HepG2 (cell line): ENCODE results near the gene SERPINE2. TPM values are rescaled to one million over a fixed set of nuclear protein-coding genes. Genes with fewer than 3 reads are reported as not detected.

Source experiments
- AGO1 ChIP-seq: fragments of 200-400 bp; formaldehyde crosslinking; IDR thresholded peaks from 2 replicates; pipeline ENCODE4 v1.6.1; 2017; ENCODE audit warnings: mild to moderate bottlenecking, low read depth, low read length, moderate library complexity; ENCODE audit not compliant: poor library complexity, severe bottlenecking
- BCL6 ChIP-seq: IDR thresholded peaks from 2 replicates; pipeline ENCODE4 v1.6.1; 2016; ENCODE audit warnings: missing genetic modification reagents, missing compliant biosample characterization
- ERF ChIP-seq: IDR thresholded peaks from 2 replicates; pipeline ENCODE4 v1.6.1; 2018; ENCODE audit warnings: missing biosample characterization, missing genetic modification reagents
- GFI1 ChIP-seq: sonication (generic); formaldehyde crosslinking; IDR thresholded peaks from 2 replicates; pipeline ENCODE4 v1.5.0; 2020; ENCODE audit warnings: missing genetic modification reagents, mild to moderate bottlenecking, borderline replicate concordance
- HES4 ChIP-seq: sonication (generic); formaldehyde crosslinking; IDR thresholded peaks from 2 replicates; pipeline ENCODE4 v1.9.0; 2021; ENCODE audit warnings: mild to moderate bottlenecking, missing genetic modification reagents, borderline replicate concordance
- HNRNPL ChIP-seq: fragments of 200-400 bp; formaldehyde crosslinking; IDR thresholded peaks from 2 replicates; pipeline ENCODE4 v1.6.1; 2017; ENCODE audit warnings: mild to moderate bottlenecking, low read depth, low read length
- KDM2A ChIP-seq: sonication (generic); formaldehyde crosslinking; IDR thresholded peaks from 2 replicates; pipeline ENCODE4 v1.4.0; 2020; ENCODE audit warnings: low read depth, missing genetic modification reagents, borderline replicate concordance
- MIER2 ChIP-seq: IDR thresholded peaks from 2 replicates; pipeline ENCODE4 v1.6.1; 2016; ENCODE audit warnings: missing biosample characterization, missing genetic modification reagents
- PCBP1 ChIP-seq: fragments of 200-400 bp; formaldehyde crosslinking; IDR thresholded peaks from 2 replicates; pipeline ENCODE4 v1.6.1; 2017; ENCODE audit warnings: mild to moderate bottlenecking, low read depth, low read length, borderline replicate concordance
- RELA ChIP-seq: sonication (generic); formaldehyde crosslinking; IDR thresholded peaks from 2 replicates; pipeline ENCODE4 v1.4.0; 2020; ENCODE audit warnings: missing genetic modification reagents
- RXRA ChIP-seq: sonication (generic); formaldehyde crosslinking; IDR thresholded peaks from 2 replicates; pipeline ENCODE4 v1.5.1; 2020; ENCODE audit warnings: missing genetic modification reagents
- SP1 ChIP-seq, 2 experiments: fragments of 450-650 bp in 1 of 2; sonication (generic) in 1 of 2; formaldehyde crosslinking in 1 of 2; IDR thresholded peaks; 2 replicates each; pipeline versions ENCODE4 v1.4.0 to v1.6.1; 2016 to 2020; ENCODE audit warnings: missing genetic modification reagents in 1 of 2
- TAF15 ChIP-seq: fragments of 200-400 bp; formaldehyde crosslinking; IDR thresholded peaks from one replicate; pipeline ENCODE4 v1.6.1; 2018; ENCODE audit warnings: mild to moderate bottlenecking, low read depth, low read length; ENCODE audit not compliant: poor library complexity, severe bottlenecking
- ZFP90 ChIP-seq: sonication (generic); formaldehyde crosslinking; IDR thresholded peaks from 2 replicates; pipeline ENCODE4 v1.8.0; 2022; ENCODE audit warnings: missing genetic modification reagents, mild to moderate bottlenecking, inconsistent platforms, borderline replicate concordance
- ZNF160 ChIP-seq: sonication (generic); formaldehyde crosslinking; IDR thresholded peaks from 2 replicates; pipeline ENCODE4 v1.8.0; 2022; ENCODE audit warnings: mild to moderate bottlenecking, inconsistent platforms, missing genetic modification reagents
- ZNF224 ChIP-seq: sonication (generic); formaldehyde crosslinking; IDR thresholded peaks from 2 replicates; pipeline ENCODE4 v1.5.0; 2020; ENCODE audit warnings: mild to moderate bottlenecking, missing genetic modification reagents
- ZNF225 ChIP-seq: sonication (generic); formaldehyde crosslinking; IDR thresholded peaks from 2 replicates; pipeline ENCODE4 v1.4.0; 2020; ENCODE audit warnings: mild to moderate bottlenecking, missing genetic modification reagents
- ZNF614 ChIP-seq: IDR thresholded peaks from 2 replicates; pipeline ENCODE4 v1.6.1; 2018; ENCODE audit warnings: missing biosample characterization, missing genetic modification reagents, inconsistent platforms, borderline replicate concordance
- ZNF775 ChIP-seq: sonication (generic); formaldehyde crosslinking; IDR thresholded peaks from 2 replicates; pipeline ENCODE4 v1.4.0; 2020; ENCODE audit warnings: missing genetic modification reagents, mild to moderate bottlenecking, moderate library complexity, borderline replicate concordance
- ZZZ3 ChIP-seq: sonication (generic); formaldehyde crosslinking; IDR thresholded peaks from 2 replicates; pipeline ENCODE4 v1.4.0; 2020; ENCODE audit warnings: missing genetic modification reagents, mild to moderate bottlenecking, borderline replicate concordance
- polyA plus RNA-seq, 8 experiments: library from polyadenylated mRNA; depleted of rRNA in 3 of 8; stranded (reverse) in 7 of 8; unstranded in 1 of 8; fragments of >200 nt; fragmentation: Illumina TruSeq in 4 of 8; extraction: Trizol in 4 of 8; gene quantifications; 2 replicates each; pipeline versions ENCODE4 v1.2.1 to v1.2.3, GENCODE V29; 2011 to 2016; ENCODE audit warnings: low read depth in 4 of 8, missing spikeins in 1 of 8, mixed read lengths in 1 of 8; ENCODE audit not compliant: insufficient read depth in 1 of 8
- total RNA-seq, 5 experiments: library from RNA; depleted of rRNA; stranded (reverse); fragments of >200 nt; fragmentation: Illumina TruSeq; extraction: Trizol; gene quantifications; 2 replicates each; pipeline ENCODE4 v1.2.3, GENCODE V29; 2016; ENCODE audit warnings: low read depth in 1 of 5
- TF ChIP-seq, protein P1 (sequence below): sonication (generic); formaldehyde crosslinking; IDR thresholded peaks from 2 replicates; pipeline ENCODE4 v1.8.0; 2022; ENCODE audit warnings: low read depth, missing genetic modification reagents
- TF ChIP-seq, protein P2 (sequence below): sonication (generic); formaldehyde crosslinking; IDR thresholded peaks from 2 replicates; pipeline ENCODE4 v1.4.0; 2020; ENCODE audit warnings: missing genetic modification reagents, mild to moderate bottlenecking, borderline replicate concordance
- TF ChIP-seq, protein P3 (sequence below): IDR thresholded peaks from 2 replicates; pipeline ENCODE4 v1.6.1; 2016; ENCODE audit warnings: control low read depth
- TF ChIP-seq, protein P4 (sequence below): sonication (generic); formaldehyde crosslinking; IDR thresholded peaks from 2 replicates; pipeline ENCODE4 v1.8.1; 2022; ENCODE audit warnings: mild to moderate bottlenecking, missing genetic modification reagents

Gene SERPINE2
- total and polyA plus RNA-seq, 2 of the 13 experiments (the other 11 are each of a cell fraction or from before 2014, with no cell fraction given), result 7.9 to 18.1 TPM

DNA sequence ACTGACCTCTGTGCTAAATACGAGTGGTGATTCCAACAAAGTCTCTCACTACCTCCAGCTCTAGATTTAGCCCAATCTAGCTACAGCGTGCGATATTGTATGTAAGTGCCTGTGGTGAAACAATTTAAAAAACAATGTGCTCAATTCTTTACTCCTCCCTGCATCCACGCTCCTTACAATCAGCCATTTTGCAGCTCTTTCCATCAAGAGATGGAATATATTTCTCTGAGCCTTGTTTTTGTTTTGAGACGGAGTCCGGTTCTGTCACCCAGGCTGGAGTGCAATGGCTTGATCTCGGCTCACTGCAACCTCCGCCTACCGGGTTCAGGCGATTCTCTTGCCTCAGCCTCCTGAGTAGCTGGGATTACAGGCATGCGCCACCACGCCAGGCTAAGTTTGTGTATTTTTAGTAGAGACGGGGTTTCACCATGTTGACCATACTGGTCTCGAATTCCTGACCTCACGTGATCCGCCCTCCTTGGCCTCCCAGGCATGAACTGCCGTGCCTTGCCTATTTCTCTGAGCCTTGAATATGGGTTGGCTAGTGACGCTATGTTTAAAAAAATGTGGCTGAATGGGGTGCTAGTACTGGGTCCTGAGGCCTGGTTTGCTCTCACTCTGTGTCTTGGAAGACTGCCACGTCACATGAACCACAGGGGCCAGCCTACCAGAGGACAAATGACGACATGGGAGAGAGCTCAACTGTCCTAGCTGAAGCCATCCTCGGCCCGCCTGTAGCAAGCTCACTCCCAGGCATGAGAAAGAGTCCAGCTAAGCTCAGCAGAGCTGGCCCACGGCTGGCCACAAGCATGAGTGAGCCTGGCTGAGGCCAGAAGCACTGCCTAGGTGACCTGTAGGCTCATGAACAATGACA is 108.7 kb downstream of the SERPINE2 start (continued):
- TF ChIP-seq PCBP1 (no peak), ZZZ3 (peak; percentile 82; the same call in 1 of the 2 replicates), MIER2 (no peak; the same call in 1 of the 2 replicates), ZNF224 (CRISPR knock-in tag) (peak; percentile 81; the same call in 1 of the 2 replicates), ERF (CRISPR knock-in tag) (peak; percentile 82; the same call in 1 of the 2 replicates), ZNF614 (CRISPR knock-in tag) (0 out of 2 replicates have a peak, but pooled peaks have one; percentile 35), ZFP90 (CRISPR knock-in tag) (peak; percentile 84; the same call in 1 of the 2 replicates), ZNF160 (CRISPR knock-in tag) (peak; percentile 68; the same call in 1 of the 2 replicates), BCL6 (CRISPR knock-in tag) (peak; percentile 3; the same call in 1 of the 2 replicates), ZNF225 (CRISPR knock-in tag) (peak; percentile 68; the same call in 1 of the 2 replicates), RXRA (peak; percentile 92), RELA (CRISPR knock-in tag) (0 out of 2 replicates have a peak, but pooled peaks have one; percentile 13), HNRNPL (no peak), KDM2A (CRISPR knock-in tag) (peak; percentile 86), AGO1 (no peak), GFI1 (peak; percentile 43), HES4 (CRISPR knock-in tag) (0 out of 2 replicates have a peak, but pooled peaks have one; percentile 44), ZNF775 (peak; percentile 71; the same call in 1 of the 2 replicates), TAF15 (no peak), SP1 (IDR thresholded peaks at IDR 0.05) (no peak), SP1 (CRISPR knock-in tag; IDR thresholded peaks at IDR 0.05) (peak; percentile 17)
- TF ChIP-seq, protein P1, sequence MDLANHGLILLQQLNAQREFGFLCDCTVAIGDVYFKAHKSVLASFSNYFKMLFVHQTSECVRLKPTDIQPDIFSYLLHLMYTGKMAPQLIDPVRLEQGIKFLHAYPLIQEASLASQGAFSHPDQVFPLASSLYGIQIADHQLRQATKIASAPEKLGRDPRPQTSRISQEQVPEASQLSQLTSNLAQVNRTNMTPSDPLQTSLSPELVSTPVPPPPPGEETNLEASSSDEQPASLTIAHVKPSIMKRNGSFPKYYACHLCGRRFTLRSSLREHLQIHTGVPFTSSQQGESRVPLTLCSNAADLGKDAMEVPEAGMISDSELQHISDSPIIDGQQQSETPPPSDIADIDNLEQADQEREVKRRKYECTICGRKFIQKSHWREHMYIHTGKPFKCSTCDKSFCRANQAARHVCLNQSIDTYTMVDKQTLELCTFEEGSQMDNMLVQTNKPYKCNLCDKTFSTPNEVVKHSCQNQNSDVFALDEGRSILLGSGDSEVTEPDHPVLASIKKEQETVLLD, result no peak
- TF ChIP-seq, protein P2, sequence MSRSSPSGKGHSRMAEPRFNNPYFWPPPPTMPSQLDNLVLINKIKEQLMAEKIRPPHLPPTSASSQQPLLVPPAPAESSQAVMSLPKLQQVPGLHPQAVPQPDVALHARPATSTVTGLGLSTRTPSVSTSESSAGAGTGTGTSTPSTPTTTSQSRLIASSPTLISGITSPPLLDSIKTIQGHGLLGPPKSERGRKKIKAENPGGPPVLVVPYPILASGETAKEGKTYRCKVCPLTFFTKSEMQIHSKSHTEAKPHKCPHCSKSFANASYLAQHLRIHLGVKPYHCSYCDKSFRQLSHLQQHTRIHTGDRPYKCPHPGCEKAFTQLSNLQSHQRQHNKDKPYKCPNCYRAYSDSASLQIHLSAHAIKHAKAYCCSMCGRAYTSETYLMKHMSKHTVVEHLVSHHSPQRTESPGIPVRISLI, result peak; percentile 90; the same call in 1 of the 2 replicates
- TF ChIP-seq, protein P3, sequence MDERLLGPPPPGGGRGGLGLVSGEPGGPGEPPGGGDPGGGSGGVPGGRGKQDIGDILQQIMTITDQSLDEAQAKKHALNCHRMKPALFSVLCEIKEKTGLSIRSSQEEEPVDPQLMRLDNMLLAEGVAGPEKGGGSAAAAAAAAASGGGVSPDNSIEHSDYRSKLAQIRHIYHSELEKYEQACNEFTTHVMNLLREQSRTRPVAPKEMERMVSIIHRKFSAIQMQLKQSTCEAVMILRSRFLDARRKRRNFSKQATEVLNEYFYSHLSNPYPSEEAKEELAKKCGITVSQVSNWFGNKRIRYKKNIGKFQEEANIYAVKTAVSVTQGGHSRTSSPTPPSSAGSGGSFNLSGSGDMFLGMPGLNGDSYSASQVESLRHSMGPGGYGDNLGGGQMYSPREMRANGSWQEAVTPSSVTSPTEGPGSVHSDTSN (CRISPR knock-in tag), result peak; percentile 35; the same call in 1 of the 2 replicates
- TF ChIP-seq, protein P4, sequence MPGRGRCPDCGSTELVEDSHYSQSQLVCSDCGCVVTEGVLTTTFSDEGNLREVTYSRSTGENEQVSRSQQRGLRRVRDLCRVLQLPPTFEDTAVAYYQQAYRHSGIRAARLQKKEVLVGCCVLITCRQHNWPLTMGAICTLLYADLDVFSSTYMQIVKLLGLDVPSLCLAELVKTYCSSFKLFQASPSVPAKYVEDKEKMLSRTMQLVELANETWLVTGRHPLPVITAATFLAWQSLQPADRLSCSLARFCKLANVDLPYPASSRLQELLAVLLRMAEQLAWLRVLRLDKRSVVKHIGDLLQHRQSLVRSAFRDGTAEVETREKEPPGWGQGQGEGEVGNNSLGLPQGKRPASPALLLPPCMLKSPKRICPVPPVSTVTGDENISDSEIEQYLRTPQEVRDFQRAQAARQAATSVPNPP (CRISPR knock-in tag), result no peak
